ENCODE measurements around the gene RYR1.

The RYR1 gene

GRCh38 chr19:38535212-38535611 lies 101.7 kb downstream of the RYR1 start:
- Histone ChIP-seq H3K4me2 (ENCODE audit: low read length) (no peak overlapping the region), H3K4me3 (ENCODE audit: low read length) (no peak overlapping the region), H3K9ac (ENCODE audit: low read length) (no peak overlapping the region), H3K27me3 (ENCODE audit: low read depth, low read length) (peaks cover 10% of the 10 kb centered on the region; the same call in 1 of the 2 replicates), H3K4me1 (ENCODE audit: low read length) (peaks cover 7% of the 10 kb centered on the region), H3K79me2 (ENCODE audit: low read length) (no peaks in the 10 kb centered on the region), H3K27ac (ENCODE audit: low read length) (no peak overlapping the region), H2AFZ (ENCODE audit: low read depth, low read length) (no peak overlapping the region), H3K9me3 (ENCODE audit: insufficient read depth, low read length) (peaks cover 10% of the 10 kb centered on the region), H3K36me3 (replicated peaks; ENCODE audit: low read depth, low read length) (peaks cover 9% of the 10 kb centered on the region), H4K20me1 (ENCODE audit: insufficient read depth, low read length) (no peaks in the 10 kb centered on the region)
- no peak for TF ChIP-seq CTCF (IDR thresholded peaks at IDR 0.05; ENCODE audit: low read depth, low read length)
- no peak for TF ChIP-seq EZH2phosphoT487 (IDR thresholded peaks at IDR 0.05; ENCODE audit: low read depth)

- no peak overlapping the region for H3K27ac ChIP-seq (ENCODE audit: low read length)
- peaks cover 9% of the 10 kb centered on the region for H3K36me3 ChIP-seq (replicated peaks; ENCODE audit: low read depth, low read length)
- no peaks in the 10 kb centered on the region for H4K20me1 ChIP-seq (ENCODE audit: insufficient read depth, low read length)
- no peaks in the 10 kb centered on the region for H3K79me2 ChIP-seq (ENCODE audit: low read length)
- no peak overlapping the region for H3K4me2 ChIP-seq (ENCODE audit: low read length)
- H3K4me1 ChIP-seq (ENCODE audit: low read length) = peaks cover 7% of the 10 kb centered on the region
- no peak overlapping the region for H3K4me3 ChIP-seq (ENCODE audit: low read length)
- H3K9ac ChIP-seq (ENCODE audit: low read length) = no peak overlapping the region
- peaks cover 7% of the 10 kb centered on the region; the same call in 1 of the 2 replicates for H3K27me3 ChIP-seq (ENCODE audit: low read depth, low read length)
- H2AFZ ChIP-seq (ENCODE audit: low read depth, low read length) = no peak overlapping the region
- TF ChIP-seq EZH2phosphoT487 (IDR thresholded peaks at IDR 0.05; ENCODE audit: low read depth) (no peak), CTCF (IDR thresholded peaks at IDR 0.05; ENCODE audit: low read depth, low read length) (no peak)
- H3K9me3 ChIP-seq (ENCODE audit: insufficient read depth, low read length) = peaks cover 10% of the 10 kb centered on the region
Measured at GRCh38 chr19:38537071-38537936, 103.8 kb downstream of the RYR1 start.

GRCh38 chr19:38538386-38538785 lies 104.9 kb downstream of the RYR1 start:
- Histone ChIP-seq H3K4me3 (ENCODE audit: low read length) (no peak overlapping the region), H3K27ac (ENCODE audit: low read length) (no peak overlapping the region), H3K27me3 (ENCODE audit: low read depth, low read length) (peaks cover 7% of the 10 kb centered on the region; the same call in 1 of the 2 replicates), H3K9me3 (ENCODE audit: insufficient read depth, low read length) (peaks cover 10% of the 10 kb centered on the region), H3K36me3 (replicated peaks; ENCODE audit: low read depth, low read length) (peaks cover 9% of the 10 kb centered on the region), H3K9ac (ENCODE audit: low read length) (no peak overlapping the region), H4K20me1 (ENCODE audit: insufficient read depth, low read length) (no peaks in the 10 kb centered on the region), H3K4me2 (ENCODE audit: low read length) (no peak overlapping the region), H3K4me1 (ENCODE audit: low read length) (peaks cover 7% of the 10 kb centered on the region), H3K79me2 (ENCODE audit: low read length) (no peaks in the 10 kb centered on the region), H2AFZ (ENCODE audit: low read depth, low read length) (0 out of 2 replicates have a peak overlapping the region, but pooled peaks have one; percentile 2)
- TF ChIP-seq EZH2phosphoT487 (IDR thresholded peaks at IDR 0.05; ENCODE audit: low read depth) (no peak), CTCF (IDR thresholded peaks at IDR 0.05; ENCODE audit: low read depth, low read length) (no peak)

- H3K36me3 ChIP-seq (replicated peaks; ENCODE audit: low read depth, low read length) = peaks cover 9% of the 10 kb centered on the region
- H3K79me2 ChIP-seq (ENCODE audit: low read length) = no peaks in the 10 kb centered on the region
- H3K4me3 ChIP-seq (ENCODE audit: low read length) = no peak overlapping the region
- no peaks in the 10 kb centered on the region for H4K20me1 ChIP-seq (ENCODE audit: insufficient read depth, low read length)
- H3K9ac ChIP-seq (ENCODE audit: low read length) = no peak overlapping the region
- H3K4me2 ChIP-seq (ENCODE audit: low read length) = peak overlapping the region; percentile 3; the same call in 1 of the 2 replicates
- no peak overlapping the region for H3K27ac ChIP-seq (ENCODE audit: low read length)
- H3K9me3 ChIP-seq (ENCODE audit: insufficient read depth, low read length) = peaks cover 10% of the 10 kb centered on the region
- 0 out of 2 replicates have a peak overlapping the region, but pooled peaks have one; percentile 2 for H2AFZ ChIP-seq (ENCODE audit: low read depth, low read length)
- H3K4me1 ChIP-seq (ENCODE audit: low read length) = peaks cover 12% of the 10 kb centered on the region
- peaks cover 7% of the 10 kb centered on the region; the same call in 1 of the 2 replicates for H3K27me3 ChIP-seq (ENCODE audit: low read depth, low read length)
- TF ChIP-seq EZH2phosphoT487 (IDR thresholded peaks at IDR 0.05; ENCODE audit: low read depth) (no peak), CTCF (IDR thresholded peaks at IDR 0.05; ENCODE audit: low read depth, low read length) (no peak)
Measured at GRCh38 chr19:38538793-38539528, 105.5 kb downstream of the RYR1 start.

Data from OCI-LY3 (cell line).